H1 (cell line): ENCODE results near the gene GJD3. TPM values are rescaled to one million over a fixed set of nuclear protein-coding genes. Genes with fewer than 3 reads are reported as not detected.
"Not testable (repeated sequence)": the region's sequence is repeated elsewhere in the genome, so short reads cannot be mapped to it uniquely, and the experiment has no call there.

Experiments
- CTCF ChIA-PET: fragments of 300-600 bp; sonication (Branson Sonifier 250); formaldehyde crosslinking; loops from one replicate; lab custom pipeline; 2021; ENCODE audit not compliant: partially characterized antibody; lab: Charles Lee
- POLR2A ChIA-PET: fragments of 300-600 bp; sonication (Branson Sonifier 250); formaldehyde crosslinking; loops from one replicate; lab custom pipeline; 2021; ENCODE audit warnings: inconsistent platforms; ENCODE audit not compliant: partially characterized antibody; lab: Charles Lee
- DNase-seq, 2 experiments: peaks; one replicate each; pipeline versions ENCODE4 v3.0.0 to v3.0.0-alpha.2; 2010 to 2022; ENCODE audit warnings: low spot score in 2 of 2, low read depth in 1 of 2, mixed read lengths in 1 of 2
- FAIRE-seq: peaks from 2 replicates; lab custom pipeline; 2011; peaks lifted over from hg19 to GRCh38; lab: Jason Lieb, UNC
- H2AFZ ChIP-seq: 2 replicates; pipeline ENCODE4 v1.8.1; 2012; ENCODE audit warnings: low read length, inconsistent platforms
- H2AK5ac ChIP-seq: 2 replicates; pipeline ENCODE4 v1.6.1; 2013; ENCODE audit warnings: low read depth, low read length
- H2BK120ac ChIP-seq: replicated peaks from 2 replicates; pipeline ENCODE3; 2013; ENCODE audit warnings: low read depth, low read length, inconsistent platforms
- H2BK12ac ChIP-seq: 2 replicates; pipeline ENCODE4 v1.6.1; 2013; ENCODE audit warnings: low read depth, low read length
- H2BK15ac ChIP-seq: 2 replicates; pipeline ENCODE4 v1.6.1; 2013; ENCODE audit warnings: low read length
- H2BK20ac ChIP-seq: 2 replicates; pipeline ENCODE4 v1.6.1; 2013; ENCODE audit warnings: low read length
- H2BK5ac ChIP-seq: 2 replicates; pipeline ENCODE4 v1.6.1; 2013; ENCODE audit warnings: low read depth, low read length
- H3K14ac ChIP-seq: 2 replicates; pipeline ENCODE4 v1.6.1; 2013; ENCODE audit warnings: inconsistent platforms; ENCODE audit not compliant: insufficient read length
- H3K18ac ChIP-seq: 2 replicates; pipeline ENCODE4 v1.6.1; 2013; ENCODE audit warnings: low read length; ENCODE audit errors: extremely low read depth
- H3K23ac ChIP-seq: 2 replicates; pipeline ENCODE4 v1.6.1; 2013; ENCODE audit warnings: inconsistent platforms; ENCODE audit not compliant: insufficient read length
- H3K23me2 ChIP-seq: 2 replicates; pipeline ENCODE4 v1.6.1; 2013; ENCODE audit warnings: low read depth, low read length
- H3K27ac ChIP-seq: 2 replicates; pipeline ENCODE4 v1.6.1; 2011; ENCODE audit warnings: low read depth, low read length, inconsistent platforms
- H3K27me3 ChIP-seq, 4 experiments: replicated peaks in 1 of 4; 1 replicate in 1 of 4; 2 replicates in 3 of 4; pipeline versions ENCODE4 v1.6.1 to v1.8.1; 2011 to 2013; ENCODE audit warnings: low read length in 3 of 4, mild to moderate bottlenecking in 3 of 4, inconsistent platforms in 2 of 4, mixed read lengths in 2 of 4, moderate library complexity in 1 of 4; ENCODE audit not compliant: control insufficient read depth in 3 of 4, insufficient read depth in 3 of 4; ENCODE audit errors: extremely low read depth in 1 of 4
- H3K36me3 ChIP-seq, 4 experiments: 2 replicates each; pipeline versions ENCODE4 v1.6.1 to v1.8.1; 2011 to 2013; ENCODE audit warnings: mild to moderate bottlenecking in 4 of 4, low read length in 3 of 4, moderate library complexity in 2 of 4, control low read depth in 1 of 4, inconsistent platforms in 1 of 4; ENCODE audit not compliant: insufficient read depth in 4 of 4, control insufficient read depth in 2 of 4
- H3K4ac ChIP-seq: replicated peaks from 2 replicates; pipeline ENCODE3; 2013; ENCODE audit warnings: low read length, low read depth, mixed read lengths, inconsistent platforms; ENCODE audit not compliant: insufficient read length
- H3K4me1 ChIP-seq, 4 experiments: replicated peaks in 1 of 4; 1 replicate in 1 of 4; 2 replicates in 3 of 4; pipeline versions ENCODE4 v1.6.1 to v1.8.1; 2011 to 2013; ENCODE audit warnings: low read length in 3 of 4, inconsistent platforms in 2 of 4, mixed read lengths in 1 of 4; ENCODE audit not compliant: insufficient read depth in 4 of 4, control insufficient read depth in 3 of 4
- H3K4me2 ChIP-seq, 2 experiments: 2 replicates each; pipeline versions ENCODE4 v1.6.1 to v1.8.1; 2011 to 2013; ENCODE audit warnings: low read depth in 2 of 2, low read length in 2 of 2, control low read depth in 1 of 2, inconsistent platforms in 1 of 2, mild to moderate bottlenecking in 1 of 2; ENCODE audit not compliant: insufficient read depth in 1 of 2
- H3K4me3 ChIP-seq, 4 experiments: fragments of 200-600, 300-600 bp in 1 of 4; sonication (generic), shearing (Covaris generic), sonication (Bioruptor Twin) in 1 of 4; 2 replicates each; pipeline versions ENCODE4 v1.5.1 to v1.8.1; 2011 to 2016; ENCODE audit warnings: low read length in 4 of 4, low read depth in 3 of 4, control low read depth in 2 of 4, inconsistent platforms in 2 of 4, mild to moderate bottlenecking in 2 of 4, mixed read lengths in 1 of 4, moderate library complexity in 1 of 4; ENCODE audit not compliant: insufficient read depth in 2 of 4; ENCODE audit errors: extremely low read depth in 1 of 4
- H3K56ac ChIP-seq: replicated peaks from 2 replicates; pipeline ENCODE3; 2013; ENCODE audit warnings: low read depth, mild to moderate bottlenecking, mixed read lengths, low read length, inconsistent platforms; ENCODE audit not compliant: insufficient read length
- H3K79me1 ChIP-seq: 2 replicates; pipeline ENCODE4 v1.6.1; 2013; ENCODE audit warnings: low read depth, low read length, control low read depth
- H3K79me2 ChIP-seq, 2 experiments: 2 replicates each; pipeline versions ENCODE4 v1.6.1 to v1.8.1; 2012 to 2013; ENCODE audit warnings: low read length in 2 of 2, mild to moderate bottlenecking in 2 of 2, inconsistent platforms in 1 of 2; ENCODE audit not compliant: insufficient read depth in 2 of 2, control insufficient read depth in 1 of 2
- H3K9ac ChIP-seq, 4 experiments: replicated peaks in 1 of 4; 1 replicate in 1 of 4; 2 replicates in 3 of 4; pipeline versions ENCODE4 v1.6.1 to v1.8.1; 2011 to 2013; ENCODE audit warnings: low read depth in 3 of 4, low read length in 3 of 4, control low read depth in 2 of 4, mild to moderate bottlenecking in 2 of 4, moderate library complexity in 2 of 4, inconsistent platforms in 1 of 4; ENCODE audit errors: extremely low read depth in 1 of 4
- H3K9me3 ChIP-seq, 2 experiments: 2 replicates each; pipeline versions ENCODE4 v1.6.1 to v1.8.1; 2012 to 2013; ENCODE audit warnings: mild to moderate bottlenecking in 2 of 2, moderate library complexity in 2 of 2, control low read depth in 1 of 2, inconsistent platforms in 1 of 2, low read depth in 1 of 2, low read length in 1 of 2, mixed read lengths in 1 of 2; ENCODE audit not compliant: insufficient read depth in 2 of 2
- H4K20me1 ChIP-seq, 2 experiments: replicated peaks in 1 of 2; 2 replicates each; pipeline versions ENCODE3 to v1.8.1; 2011 to 2013; ENCODE audit warnings: inconsistent platforms in 2 of 2, low read length in 2 of 2, mild to moderate bottlenecking in 1 of 2; ENCODE audit not compliant: insufficient read depth in 2 of 2, control insufficient read depth in 1 of 2
- H4K5ac ChIP-seq: 2 replicates; pipeline ENCODE4 v1.6.1; 2013; ENCODE audit warnings: low read length, low read depth, mixed read lengths, inconsistent platforms; ENCODE audit not compliant: insufficient read length
- H4K8ac ChIP-seq: 2 replicates; pipeline ENCODE4 v1.8.0; 2013; ENCODE audit warnings: mild to moderate bottlenecking, moderate library complexity, low read length, inconsistent platforms; ENCODE audit not compliant: insufficient read depth; ENCODE audit errors: extremely low read depth
- H4K91ac ChIP-seq: replicated peaks from 2 replicates; pipeline ENCODE3; 2013; ENCODE audit warnings: low read length, mixed read lengths, inconsistent platforms; ENCODE audit not compliant: insufficient read length
- WGBS, 2 experiments: shearing (Covaris generic) in 1 of 2; methylation state at CpG; one replicate each; pipeline versions ENCODE4 v1.1.6 to v1.1.7; 2013 to 2015; ENCODE audit warnings: low lambda C conversion rate in 2 of 2, mixed read lengths in 2 of 2, inconsistent platforms in 1 of 2, low coverage in 1 of 2, missing lambda C conversion rate in 1 of 2; ENCODE audit not compliant: insufficient replicate concordance in 2 of 2, insufficient coverage in 1 of 2, insufficient read length in 1 of 2; ENCODE audit errors: extremely low coverage in 1 of 2, missing lambda C conversion rate in 1 of 2; 5-methylcytosine and 5-hydroxymethylcytosine counted together
- polyA plus RNA-seq, 7 experiments: library from polyadenylated mRNA; depleted of rRNA in 3 of 7; stranded (reverse) in 5 of 7; unstranded in 2 of 7; fragments of >200 nt in 5 of 7; fragments of 200-250 nt in 2 of 7; gene quantifications; 1 replicate in 5 of 7; 2 replicates in 1 of 7; 4 replicates in 1 of 7; pipeline versions ENCODE4 v1.2.1 to v1.2.3, GENCODE V29; 2011 to 2013; ENCODE audit warnings: missing spikeins in 2 of 7, mixed read lengths in 2 of 7
- total RNA-seq: library from RNA; stranded (reverse); fragmentation: NEBNext Ultra II Directional; extraction: Animal tissue kit (Norgen Biotek cat#: 25700); gene quantifications from 2 replicates; pipeline ENCODE4 v1.2.1, GENCODE V29; 2021

Gene GJD3
- total and polyA plus RNA-seq, 2 of the 8 experiments (the other 6 are each of a cell fraction or from before 2014, with no cell fraction given), result 0.53 to 1.9 TPM

DNA sequence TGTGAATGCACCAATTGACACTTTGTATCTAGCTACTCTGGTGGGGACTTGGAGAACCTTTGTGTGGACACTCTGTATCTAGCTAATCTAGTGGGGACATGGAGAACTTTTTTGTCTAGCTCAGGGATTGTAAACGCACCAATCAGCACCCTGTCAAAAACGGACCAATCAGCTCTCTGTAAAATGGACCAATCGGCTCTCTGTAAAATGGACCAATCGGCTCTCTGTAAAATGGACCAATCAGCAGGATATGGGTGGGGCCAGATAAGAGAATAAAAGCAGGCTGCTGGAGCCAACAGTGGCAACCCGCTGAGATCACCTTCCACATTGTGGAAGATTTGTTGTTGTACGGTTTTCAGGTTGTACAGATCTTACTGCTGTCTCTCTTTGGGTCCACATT is 12.0 kb upstream of the GJD3 start:
- POLR2A ChIA-PET, result interaction anchor here (0.9 to 2.8 kb wide), 5 partner anchors 9 to 33 kb away, joined by 3 to 8 read pairs (median 6); no protein-coding TSS in a partner anchor
- H3K9me3 ChIP-seq, H2BK15ac ChIP-seq, H3K4ac ChIP-seq, H3K4me3 ChIP-seq, H3K79me1 ChIP-seq, H3K79me2 ChIP-seq, H3K36me3 ChIP-seq, H2AK5ac ChIP-seq, H4K20me1 ChIP-seq, H3K23me2 ChIP-seq, H4K91ac ChIP-seq, H3K27me3 ChIP-seq, H3K4me2 ChIP-seq, H3K56ac ChIP-seq, H4K8ac ChIP-seq, FAIRE-seq, H3K18ac ChIP-seq, H3K27ac ChIP-seq, H2BK120ac ChIP-seq, H3K14ac ChIP-seq, H4K5ac ChIP-seq, H2BK12ac ChIP-seq, H3K9ac ChIP-seq, H2BK20ac ChIP-seq, H3K23ac ChIP-seq, DNase-seq, H2AFZ ChIP-seq, H3K4me1 ChIP-seq, H2BK5ac ChIP-seq: not testable (repeated sequence)
- 83% methylated on average over 6 of the region's 6 CpGs; no CpG with 5 or more reads in 1 of the 2 experiments for WGBS, 2 experiments
- CTCF ChIA-PET, result interaction anchor here (0.7 to 3.9 kb wide), 10 partner anchors 8 to 183 kb away, joined by 3 to 28 read pairs (median 3); partner anchors contain the start of gene GJD3

DNA sequence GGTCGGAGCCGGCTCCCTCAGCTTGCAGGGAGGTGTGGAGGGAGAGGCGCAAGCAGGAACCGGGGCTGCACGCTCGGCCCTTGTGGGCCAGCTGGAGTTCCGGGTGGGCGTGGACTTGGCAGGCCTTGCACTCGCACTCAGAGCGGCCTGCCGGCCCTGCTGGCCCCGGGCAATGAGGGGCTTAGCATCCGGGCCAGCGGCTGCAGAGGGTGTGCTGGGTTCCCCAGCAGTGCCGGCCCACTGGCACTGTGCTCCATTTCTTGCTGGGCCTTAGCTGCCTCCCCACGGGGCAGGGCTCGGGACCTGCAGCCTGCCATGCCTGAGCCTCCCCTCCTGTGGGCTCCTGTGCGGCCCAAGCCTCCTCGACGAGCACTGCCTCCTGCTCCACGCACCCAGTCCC is 11.2 kb upstream of the GJD3 start:
- not testable (repeated sequence) for H2BK5ac ChIP-seq, H3K56ac ChIP-seq, H2BK12ac ChIP-seq, H4K91ac ChIP-seq, H2BK15ac ChIP-seq, H3K27ac ChIP-seq, H3K14ac ChIP-seq, H3K9me3 ChIP-seq, H4K20me1 ChIP-seq, H4K8ac ChIP-seq, H3K36me3 ChIP-seq, H3K18ac ChIP-seq, H2AK5ac ChIP-seq, H3K4me3 ChIP-seq, H2BK120ac ChIP-seq, H3K23ac ChIP-seq, H2AFZ ChIP-seq, H3K9ac ChIP-seq, H3K79me1 ChIP-seq, DNase-seq, FAIRE-seq, H2BK20ac ChIP-seq, H3K4ac ChIP-seq, H3K4me2 ChIP-seq, H3K79me2 ChIP-seq, H3K4me1 ChIP-seq, H3K23me2 ChIP-seq, H4K5ac ChIP-seq, H3K27me3 ChIP-seq
- POLR2A ChIA-PET, result interaction anchor here (1.2 to 2.8 kb wide), 5 partner anchors 10 to 73 kb away, joined by 4 to 8 read pairs (median 6); no protein-coding TSS in a partner anchor
- WGBS, 2 experiments, result 96% methylated on average over 12 of the region's 21 CpGs; no CpG with 5 or more reads in 1 of the 2 experiments
- CTCF ChIA-PET, result interaction anchor here (1.1 to 3.9 kb wide), 6 partner anchors 11 to 66 kb away, joined by 3 to 28 read pairs (median 6); partner anchors contain the start of gene GJD3
